ENCODE measurements around the gene FILIP1.

FILIP1 gene

DNA sequence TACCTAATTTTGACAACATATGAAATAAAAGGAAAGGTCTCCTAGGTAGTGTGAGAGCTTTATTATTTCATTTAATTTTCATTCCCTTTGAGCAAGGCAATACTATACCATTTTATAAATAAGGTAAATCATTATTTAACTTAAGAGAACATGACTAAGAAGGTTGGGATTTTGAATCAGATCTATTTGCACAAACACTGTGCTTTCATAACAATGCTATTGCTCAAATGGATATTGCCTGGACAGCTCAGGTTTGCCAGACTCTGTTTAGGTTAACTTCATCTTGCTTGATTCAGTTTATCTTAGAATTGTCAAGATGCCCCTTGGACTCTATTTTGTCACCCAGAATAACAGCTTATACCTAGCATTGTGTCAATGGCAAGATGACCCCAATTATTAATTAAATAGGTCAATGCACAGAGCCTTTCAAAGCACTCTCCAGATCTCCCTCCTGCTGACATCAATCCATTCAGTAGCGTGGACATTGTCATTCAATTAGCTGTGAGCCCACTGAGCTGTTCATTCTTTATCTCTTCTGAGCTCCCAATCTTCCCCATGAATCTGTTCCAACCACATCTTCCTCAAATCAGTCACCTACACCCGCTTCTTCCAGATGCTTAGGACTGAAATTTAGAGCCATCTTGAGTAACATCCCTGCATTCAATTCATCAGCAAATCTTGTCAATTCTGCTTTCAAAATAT is 166.9 kb downstream of the FILIP1 start:
- H3F3A ChIP-seq (ENCODE audit: insufficient read depth), result no peaks in the 10 kb centered on the region
- H3K9ac ChIP-seq (ENCODE audit: low read length), result no peak overlapping the region
- H4K20me1 ChIP-seq (ENCODE audit: low read depth, low read length), result no peaks in the 10 kb centered on the region
- H3K4me3 ChIP-seq (ENCODE audit: insufficient read depth, low read length, poor library complexity, severe bottlenecking), result no peak overlapping the region
- H3K4me2 ChIP-seq (ENCODE audit: low read depth, low read length, poor library complexity, severe bottlenecking), result no peak overlapping the region
- H2AFZ ChIP-seq (ENCODE audit: low read depth, low read length, severe bottlenecking), result no peak overlapping the region
- H3K27ac ChIP-seq (ENCODE audit: low read depth, low read length), result no peak overlapping the region
- H3K9me3 ChIP-seq (ENCODE audit: insufficient read depth, low read length), result no peaks in the 10 kb centered on the region
- no peaks in the 10 kb centered on the region for H3K79me2 ChIP-seq (ENCODE audit: insufficient read depth, low read length)
- H3K36me3 ChIP-seq (ENCODE audit: low read length), result no peaks in the 10 kb centered on the region
- no peak for TF ChIP-seq EZH2phosphoT487 (conservative IDR thresholded peaks at IDR 0.05; ENCODE audit: low read length)
- TF ChIP-seq CTCF (IDR thresholded peaks at IDR 0.05; ENCODE audit: insufficient read depth, low read length, poor library complexity, severe bottlenecking), result no peak
- H3K9me2 ChIP-seq (replicated peaks; ENCODE audit: insufficient read depth, low read length), result no peaks in the 10 kb centered on the region
- no peaks in the 10 kb centered on the region for H3K27me3 ChIP-seq (ENCODE audit: low read length)

GRCh38 chr6:75318900-75319299 is 174.7 kb downstream of the FILIP1 start:
- Histone ChIP-seq H3K27me3 (ENCODE audit: low read length) (no peaks in the 10 kb centered on the region), H3F3A (ENCODE audit: insufficient read depth) (no peaks in the 10 kb centered on the region), H2AFZ (ENCODE audit: low read depth, low read length, severe bottlenecking) (no peak overlapping the region), H4K20me1 (ENCODE audit: low read depth, low read length) (no peaks in the 10 kb centered on the region), H3K4me3 (ENCODE audit: insufficient read depth, low read length, poor library complexity, severe bottlenecking) (no peak overlapping the region), H3K9ac (ENCODE audit: low read length) (no peak overlapping the region), H3K4me2 (ENCODE audit: low read depth, low read length, poor library complexity, severe bottlenecking) (no peak overlapping the region), H3K9me2 (replicated peaks; ENCODE audit: insufficient read depth, low read length) (no peaks in the 10 kb centered on the region), H3K27ac (ENCODE audit: low read depth, low read length) (no peak overlapping the region), H3K79me2 (ENCODE audit: insufficient read depth, low read length) (no peaks in the 10 kb centered on the region), H3K9me3 (ENCODE audit: insufficient read depth, low read length) (no peaks in the 10 kb centered on the region), H3K36me3 (ENCODE audit: low read length) (no peaks in the 10 kb centered on the region)
- TF ChIP-seq CTCF (IDR thresholded peaks at IDR 0.05; ENCODE audit: insufficient read depth, low read length, poor library complexity, severe bottlenecking), result no peak
- no peak for TF ChIP-seq EZH2phosphoT487 (conservative IDR thresholded peaks at IDR 0.05; ENCODE audit: low read length)

GRCh38 chr6:75317503-75318206 is 175.9 kb downstream of the FILIP1 start:
- H4K20me1 ChIP-seq (ENCODE audit: low read depth, low read length), result no peaks in the 10 kb centered on the region
- H3K27ac ChIP-seq (ENCODE audit: low read depth, low read length), result no peak overlapping the region
- H3K79me2 ChIP-seq (ENCODE audit: insufficient read depth, low read length), result no peaks in the 10 kb centered on the region
- H3K36me3 ChIP-seq (ENCODE audit: low read length), result no peaks in the 10 kb centered on the region
- no peak overlapping the region for H3K9ac ChIP-seq (ENCODE audit: low read length)
- H3K9me3 ChIP-seq (ENCODE audit: insufficient read depth, low read length), result no peaks in the 10 kb centered on the region
- TF ChIP-seq CTCF (IDR thresholded peaks at IDR 0.05; ENCODE audit: insufficient read depth, low read length, poor library complexity, severe bottlenecking) (no peak), EZH2phosphoT487 (conservative IDR thresholded peaks at IDR 0.05; ENCODE audit: low read length) (no peak)
- H3K4me3 ChIP-seq (ENCODE audit: insufficient read depth, low read length, poor library complexity, severe bottlenecking), result no peak overlapping the region
- H3K4me2 ChIP-seq (ENCODE audit: low read depth, low read length, poor library complexity, severe bottlenecking), result no peak overlapping the region
- no peaks in the 10 kb centered on the region for H3K9me2 ChIP-seq (replicated peaks; ENCODE audit: insufficient read depth, low read length)
- no peaks in the 10 kb centered on the region for H3F3A ChIP-seq (ENCODE audit: insufficient read depth)
- no peak overlapping the region for H2AFZ ChIP-seq (ENCODE audit: low read depth, low read length, severe bottlenecking)
- H3K27me3 ChIP-seq (ENCODE audit: low read length), result no peaks in the 10 kb centered on the region

Data from SU-DHL-6 (cell line).